GM20431 (cell line): ENCODE results near the gene ZNF35.
"Not testable (repeated sequence)": the region's sequence is repeated elsewhere in the genome, so short reads cannot be mapped to it uniquely, and the experiment has no call there.

Source experiments
- in situ Hi-C: fragments of 300-500 bp; cut with MseI, MboI; formaldehyde crosslinking; loops from one replicate; pipeline ENCODE4 v1.15.0; 2020; ENCODE audit warnings: low sequenced_read_pairs; ENCODE audit not compliant: unreplicated experiment

The ZNF35 gene

GRCh38 chr3:44648564-44649229 is at the start of gene ZNF35:
ZNF35 (plus strand) TSS chr3:44648732; CDS start chr3:44651068, 2,336 bp downstream.
- in situ Hi-C loops, result no loop called here

- in situ Hi-C loops, result no loop called here
These were observed 46.8 kb upstream of the ZNF35 start for GRCh38 chr3:44601749-44602148.

- in situ Hi-C loops, result no loop called here
These were observed 35.9 kb upstream of the ZNF35 start for GRCh38 chr3:44612678-44613077.

DNA sequence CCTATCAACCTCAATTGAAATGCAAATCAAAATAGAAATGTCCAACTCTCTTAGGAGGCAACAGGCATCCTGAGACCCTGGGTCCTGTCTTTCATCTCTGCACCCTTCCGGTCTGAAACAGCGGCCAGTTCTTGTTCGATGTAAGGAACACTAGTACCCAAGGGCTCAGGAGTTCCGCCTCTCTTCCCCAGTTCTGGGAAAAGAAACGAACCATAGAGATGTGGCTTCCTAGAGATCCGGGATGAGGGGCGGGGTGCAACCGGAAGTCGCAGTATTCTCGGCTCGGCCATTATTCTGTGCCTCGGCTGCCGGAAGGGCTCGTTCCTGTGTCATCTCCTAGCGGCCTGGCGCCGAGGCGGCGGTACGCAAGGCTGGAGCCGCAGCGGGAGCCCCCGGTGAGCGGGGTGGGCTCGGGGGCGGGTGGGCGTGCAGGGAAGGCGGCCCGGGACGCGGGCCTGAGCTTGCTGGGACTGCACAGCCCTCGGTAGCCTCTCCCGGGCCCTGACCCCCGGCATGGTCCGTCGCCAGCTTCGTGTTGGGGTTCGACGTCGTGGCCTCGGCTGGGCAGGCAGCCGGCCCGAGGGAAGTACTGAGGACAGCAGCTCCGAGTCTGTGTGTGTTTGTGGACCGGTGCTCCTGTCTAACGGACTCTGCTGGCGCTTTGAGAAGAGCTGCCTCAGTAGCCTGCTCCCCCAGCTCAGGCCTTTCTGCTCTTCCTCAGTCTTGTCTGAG is 23.6 kb upstream of the ZNF35 start, which contains the start of gene ZNF197:
TSS of gene ZNF197 (plus strand) at position 288 of the 732 bp plus-strand sequence. CDS start 4,119 bp downstream, outside the sequence.
- in situ Hi-C loops, result no loop called here

DNA sequence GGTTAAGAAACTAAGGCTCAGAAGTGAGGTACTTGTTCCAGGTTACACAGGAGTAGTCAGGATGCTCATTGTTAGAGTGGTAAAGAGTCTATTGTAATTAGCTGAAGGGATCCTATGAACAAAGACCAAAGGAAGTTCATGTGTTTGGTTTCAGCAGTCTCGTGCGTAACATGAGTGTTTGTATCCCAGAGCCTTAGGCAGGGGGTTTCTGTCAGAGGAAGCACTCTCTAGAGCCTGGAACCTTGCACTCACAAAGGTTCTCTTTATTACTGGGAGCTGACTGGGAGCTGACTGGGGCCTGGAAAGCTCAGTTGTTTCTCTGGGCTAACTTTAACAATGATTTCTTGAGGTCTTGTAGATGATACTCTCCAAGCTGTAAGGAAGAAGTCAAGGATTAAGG is 19.8 kb upstream of the ZNF35 start:
- in situ Hi-C loops, result no loop called here

GRCh38 chr3:44632193-44632592 is 16.3 kb upstream of the ZNF35 start:
- in situ Hi-C loops, result no loop called here

GRCh38 chr3:44642337-44642736 is 6.2 kb upstream of the ZNF35 start:
- in situ Hi-C loops, result no loop called here

DNA sequence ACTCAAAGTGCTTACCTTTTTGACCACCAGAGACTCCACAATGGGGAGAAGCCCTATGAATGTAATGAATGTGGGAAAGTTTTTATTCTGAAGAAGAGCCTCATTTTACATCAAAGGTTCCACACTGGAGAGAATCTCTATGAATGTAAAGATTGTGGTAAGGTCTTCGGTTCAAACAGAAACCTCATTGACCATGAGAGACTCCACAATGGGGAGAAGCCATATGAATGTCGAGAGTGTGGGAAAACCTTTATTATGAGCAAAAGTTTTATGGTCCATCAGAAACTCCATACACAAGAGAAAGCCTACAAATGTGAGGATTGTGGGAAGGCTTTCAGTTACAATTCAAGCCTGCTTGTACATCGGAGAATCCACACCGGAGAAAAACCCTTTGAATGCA is 5.5 kb upstream of the ZNF35 start:
- in situ Hi-C loops, result no loop called here

DNA sequence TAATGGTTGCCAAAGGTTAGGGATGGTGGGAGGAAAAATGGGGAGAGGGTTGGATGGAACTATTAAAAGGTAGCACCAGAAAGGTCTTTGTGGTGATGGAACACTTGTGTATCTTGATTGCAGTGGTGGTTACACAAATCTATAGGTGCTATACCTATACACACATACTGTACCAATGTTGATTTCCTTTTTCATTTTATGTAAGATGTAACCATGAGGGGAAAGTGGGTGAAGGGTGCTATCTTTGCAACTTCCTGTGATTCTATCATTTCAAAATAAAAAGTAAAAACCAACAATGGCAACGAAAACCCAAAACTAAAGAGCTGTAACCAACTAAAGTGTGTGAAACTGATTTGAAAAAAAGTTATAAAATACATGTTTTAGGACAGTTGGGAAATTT is 761 bp upstream of the ZNF35 start:
- in situ Hi-C loops, result no loop called here

DNA sequence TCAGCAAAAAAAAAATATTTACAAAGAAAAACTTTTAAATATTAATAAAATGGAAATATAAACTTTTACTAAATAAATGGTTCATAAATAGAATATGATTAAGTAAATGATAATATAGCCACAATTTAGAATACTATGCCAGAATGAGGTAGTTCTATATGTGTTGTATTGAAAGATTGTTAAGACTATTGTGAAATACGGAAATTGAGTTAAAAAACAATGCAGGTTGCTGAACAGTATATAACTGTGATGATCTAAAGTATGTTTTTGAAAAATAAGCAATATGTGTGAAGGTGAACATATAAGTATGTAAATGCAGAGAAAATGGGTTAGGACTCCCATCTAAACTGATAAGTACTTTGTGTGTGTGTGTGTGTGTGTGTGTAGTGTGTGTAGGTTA is 1.2 kb downstream of the ZNF35 start:
- in situ Hi-C loops, result no loop called here

- in situ Hi-C loops, result no loop called here
These were observed 5.5 kb downstream of the ZNF35 start for GRCh38 chr3:44654039-44654438.

DNA sequence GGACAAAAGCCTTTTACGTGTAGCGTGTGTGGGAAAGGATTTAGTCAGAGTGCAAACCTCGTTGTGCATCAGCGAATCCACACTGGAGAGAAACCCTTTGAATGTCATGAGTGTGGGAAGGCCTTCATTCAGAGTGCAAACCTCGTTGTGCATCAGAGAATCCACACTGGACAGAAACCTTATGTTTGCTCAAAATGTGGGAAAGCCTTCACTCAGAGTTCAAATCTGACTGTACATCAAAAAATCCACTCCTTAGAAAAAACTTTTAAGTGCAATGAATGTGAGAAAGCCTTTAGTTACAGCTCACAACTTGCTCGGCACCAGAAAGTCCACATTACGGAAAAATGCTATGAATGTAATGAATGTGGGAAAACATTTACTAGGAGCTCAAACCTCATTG is 10.5 kb downstream of the ZNF35 start:
- in situ Hi-C loops, result no loop called here

- in situ Hi-C loops, result no loop called here
These were observed 10.9 kb downstream of the ZNF35 start for GRCh38 chr3:44659434-44659833.

- in situ Hi-C loops, result no loop called here
These were observed 12.7 kb downstream of the ZNF35 start for GRCh38 chr3:44661189-44661588.

- in situ Hi-C loops, result no loop called here
These were observed 16.6 kb downstream of the ZNF35 start for GRCh38 chr3:44665173-44665572.

- in situ Hi-C loops, result no loop called here
These were observed 17.8 kb downstream of the ZNF35 start for GRCh38 chr3:44666346-44666745.

- in situ Hi-C loops, result no loop called here
These were observed 21.2 kb downstream of the ZNF35 start for GRCh38 chr3:44669760-44670159.

GRCh38 chr3:44673466-44673865 is 24.9 kb downstream of the ZNF35 start:
- in situ Hi-C loops, result not testable (repeated sequence)

GRCh38 chr3:44674211-44674610 is 25.7 kb downstream of the ZNF35 start:
- in situ Hi-C loops, result no loop called here

GRCh38 chr3:44678480-44679116 is 30.1 kb downstream of the ZNF35 start:
- in situ Hi-C loops, result no loop called here

- in situ Hi-C loops, result no loop called here
These were observed 32.5 kb downstream of the ZNF35 start for GRCh38 chr3:44680921-44681455.
